C4-2B (cell line): ENCODE data around the gene EGLN1.
"Not testable (repeated sequence)": the region's sequence is repeated elsewhere in the genome, so short reads cannot be mapped to it uniquely, and the experiment has no call there.

Experiments used
- H3K27ac ChIP-seq: fragments of 450-650 bp; 2 replicates; pipeline ENCODE4 v1.5.1; 2017
- ZFX ChIP-seq: fragments of 450-650 bp; IDR thresholded peaks from 2 replicates; pipeline ENCODE4 v1.6.1; 2017
- TF ChIP-seq, protein P1 (sequence below): fragments of 450-650 bp; conservative IDR thresholded peaks from 2 replicates; pipeline ENCODE4 v1.5.1; 2017; ENCODE audit warnings: mild to moderate bottlenecking

The EGLN1 gene

DNA sequence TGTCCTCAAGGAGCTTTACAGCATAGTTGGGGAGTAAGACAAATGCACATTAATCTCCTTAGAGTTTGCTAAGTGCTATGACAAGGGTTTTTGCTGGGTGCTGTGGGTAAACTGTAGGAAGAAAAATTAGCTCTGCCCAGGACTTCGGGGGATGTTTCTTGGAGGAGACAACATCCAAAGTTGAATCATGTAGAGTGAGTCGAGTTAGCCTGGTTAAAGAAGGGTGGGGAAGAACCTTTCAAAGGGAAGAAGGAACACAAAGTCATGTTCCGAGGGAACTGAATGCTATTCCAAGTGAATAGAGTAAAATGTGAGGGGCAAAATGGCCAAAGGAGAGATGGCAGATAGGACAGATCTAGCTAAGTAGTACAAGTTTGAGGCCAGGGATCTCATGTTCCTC, 66.9 kb downstream of the EGLN1 start:
- TF ChIP-seq ZFX: no peak
- TF ChIP-seq, protein P1, sequence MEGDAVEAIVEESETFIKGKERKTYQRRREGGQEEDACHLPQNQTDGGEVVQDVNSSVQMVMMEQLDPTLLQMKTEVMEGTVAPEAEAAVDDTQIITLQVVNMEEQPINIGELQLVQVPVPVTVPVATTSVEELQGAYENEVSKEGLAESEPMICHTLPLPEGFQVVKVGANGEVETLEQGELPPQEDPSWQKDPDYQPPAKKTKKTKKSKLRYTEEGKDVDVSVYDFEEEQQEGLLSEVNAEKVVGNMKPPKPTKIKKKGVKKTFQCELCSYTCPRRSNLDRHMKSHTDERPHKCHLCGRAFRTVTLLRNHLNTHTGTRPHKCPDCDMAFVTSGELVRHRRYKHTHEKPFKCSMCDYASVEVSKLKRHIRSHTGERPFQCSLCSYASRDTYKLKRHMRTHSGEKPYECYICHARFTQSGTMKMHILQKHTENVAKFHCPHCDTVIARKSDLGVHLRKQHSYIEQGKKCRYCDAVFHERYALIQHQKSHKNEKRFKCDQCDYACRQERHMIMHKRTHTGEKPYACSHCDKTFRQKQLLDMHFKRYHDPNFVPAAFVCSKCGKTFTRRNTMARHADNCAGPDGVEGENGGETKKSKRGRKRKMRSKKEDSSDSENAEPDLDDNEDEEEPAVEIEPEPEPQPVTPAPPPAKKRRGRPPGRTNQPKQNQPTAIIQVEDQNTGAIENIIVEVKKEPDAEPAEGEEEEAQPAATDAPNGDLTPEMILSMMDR: no peak
- no peak overlapping the region for H3K27ac ChIP-seq

DNA sequence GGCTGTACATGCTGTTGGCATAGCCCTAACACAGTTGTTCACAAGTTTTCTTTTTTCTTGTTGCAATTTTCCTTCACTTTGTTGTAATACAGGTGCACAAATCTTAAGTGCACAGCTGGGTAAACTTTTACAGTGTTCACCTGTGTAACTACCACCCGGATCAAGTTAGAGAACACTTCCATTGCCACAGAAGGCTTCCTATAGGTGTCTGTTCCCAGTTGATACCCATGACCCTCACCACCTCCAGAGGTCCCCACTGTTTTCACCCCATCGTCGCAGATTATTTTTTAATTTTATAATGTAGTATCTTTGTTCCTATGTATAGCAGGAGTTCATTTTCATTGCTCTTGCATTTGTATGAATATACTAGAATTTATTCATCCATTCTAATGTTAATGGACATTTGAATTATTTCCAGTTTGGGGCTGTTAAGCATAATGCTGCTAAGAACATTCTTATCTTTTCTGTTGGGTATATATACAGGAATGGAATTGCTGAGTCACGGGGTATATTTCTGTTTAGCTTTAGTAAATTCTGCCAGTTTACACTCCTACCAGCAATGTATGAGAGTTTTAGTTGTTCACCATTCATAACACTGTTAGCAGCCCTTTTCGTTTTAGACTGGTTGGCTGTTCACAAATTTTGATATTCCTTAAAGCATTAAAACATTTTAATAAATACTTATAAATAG, 67.6 kb downstream of the EGLN1 start:
- TF ChIP-seq ZFX: no peak
- TF ChIP-seq, protein P1: no peak
- H3K27ac ChIP-seq: no peak overlapping the region

DNA sequence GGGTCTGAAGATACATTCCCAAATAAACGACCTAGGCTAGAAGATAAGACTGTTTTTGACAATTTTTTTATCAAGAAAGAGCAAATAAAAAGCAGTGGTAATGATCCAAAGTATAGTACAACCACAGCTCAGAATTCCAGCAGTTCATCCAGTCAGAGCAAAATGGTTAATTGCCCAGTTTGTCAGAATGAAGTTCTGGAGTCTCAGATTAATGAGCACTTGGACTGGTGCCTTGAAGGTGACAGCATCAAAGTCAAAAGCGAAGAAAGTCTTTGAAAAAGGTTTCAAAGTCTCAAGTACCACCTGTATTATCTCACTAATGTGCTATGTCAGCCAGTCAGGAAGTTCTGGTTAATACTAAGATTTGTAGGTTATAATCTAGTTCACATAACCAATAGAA, 69.0 kb downstream of the EGLN1 start:
- TF ChIP-seq ZFX: no peak
- TF ChIP-seq, protein P1: no peak
- no peak overlapping the region for H3K27ac ChIP-seq

DNA sequence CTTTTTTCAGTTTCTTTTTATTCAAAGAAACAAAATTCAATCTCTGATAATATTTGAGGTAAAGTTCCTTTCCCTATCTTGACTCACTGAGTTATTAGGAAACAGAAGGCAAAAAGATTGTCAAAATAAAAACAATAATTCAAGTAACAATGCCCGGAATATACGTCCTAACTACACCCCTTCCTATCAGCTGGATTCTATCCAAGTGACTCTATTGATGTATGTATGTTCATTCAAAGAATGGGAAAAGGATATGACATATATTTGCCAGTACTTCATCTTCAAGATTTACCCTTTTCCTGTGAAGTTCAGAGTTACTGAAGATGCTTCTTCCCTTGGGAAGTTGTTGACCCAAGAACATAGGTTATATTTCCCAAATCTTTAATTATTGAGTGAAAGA, 70.3 kb downstream of the EGLN1 start:
- H3K27ac ChIP-seq: no peak overlapping the region

DNA sequence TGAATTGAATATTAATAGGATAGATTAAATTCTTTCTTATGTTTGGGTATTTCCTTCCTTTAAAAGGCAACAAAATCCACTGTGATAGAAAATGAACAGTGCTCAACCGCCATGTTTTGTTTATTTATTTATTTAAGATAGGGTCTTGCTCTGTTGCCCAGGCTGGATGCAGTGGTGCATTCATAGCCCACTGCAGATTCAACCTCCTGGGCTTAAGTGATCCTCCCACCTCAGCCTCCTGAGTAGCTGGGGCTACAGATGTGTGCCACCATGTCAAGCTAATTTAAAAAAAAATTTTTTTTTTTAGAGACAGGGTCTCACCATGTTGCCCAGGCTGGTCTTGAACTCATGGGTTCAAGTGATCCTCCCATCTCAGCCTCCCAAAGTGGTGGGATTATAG, 73.2 kb downstream of the EGLN1 start:
- H3K27ac ChIP-seq: not testable (repeated sequence)

More for the DNA sequence above, 70.3 kb downstream of the EGLN1 start:
- TF ChIP-seq, protein P1: no peak
- TF ChIP-seq ZFX: no peak

DNA sequence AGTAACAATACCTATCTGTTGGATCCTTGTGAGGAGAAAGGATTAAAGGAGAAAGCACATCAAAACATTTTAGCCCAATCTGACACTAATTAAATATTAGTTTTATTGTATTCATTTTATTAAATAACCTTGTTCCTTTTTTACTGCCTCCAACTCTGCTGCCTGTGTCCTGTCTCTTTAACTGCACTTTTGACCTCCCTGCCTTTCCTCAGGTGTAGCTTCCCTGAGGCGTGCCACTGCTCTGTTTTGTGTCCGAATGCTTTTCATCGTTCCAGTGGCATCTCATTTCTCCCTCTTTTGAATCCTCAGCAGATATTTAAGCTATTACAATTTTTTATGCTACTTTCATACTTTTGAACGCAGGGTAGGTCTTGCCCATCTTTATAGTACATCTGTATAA, 73.6 kb downstream of the EGLN1 start:
- no peak overlapping the region for H3K27ac ChIP-seq
- TF ChIP-seq, protein P1: no peak
- TF ChIP-seq ZFX: no peak

DNA sequence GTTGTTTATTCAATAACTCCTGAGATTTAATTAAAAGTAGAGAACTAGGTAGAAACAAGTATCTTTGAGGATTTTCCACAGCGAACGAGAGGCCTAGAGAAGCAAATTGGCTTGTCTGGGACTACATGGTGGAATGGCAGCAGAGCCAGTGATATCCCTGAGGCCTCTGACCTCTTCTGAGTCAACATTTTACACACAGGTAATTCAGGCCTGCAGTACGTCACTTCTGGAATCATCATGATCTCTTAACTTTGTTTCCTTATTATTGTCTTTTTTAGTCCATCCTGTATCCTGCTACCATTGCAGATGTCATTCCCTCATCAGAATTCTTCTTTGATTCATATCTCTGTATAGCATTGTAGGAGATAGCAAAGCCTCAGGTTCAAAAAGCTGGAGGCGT, 74.1 kb downstream of the EGLN1 start:
- TF ChIP-seq ZFX: no peak
- TF ChIP-seq, protein P1: no peak

More for the DNA sequence above, 74.1 kb downstream of the EGLN1 start:
- H3K27ac ChIP-seq: no peak overlapping the region
